Endothelial cell (in vitro differentiated cells): ENCODE data around the gene NAV2. TPM values are rescaled to one million over a fixed set of nuclear protein-coding genes. Genes with fewer than 3 reads are reported as not detected.

Experiments used
- DNase-seq: peaks from one replicate; pipeline ENCODE4 v3.0.0; 2021; ENCODE audit warnings: low spot score
- H3K27ac Mint-ChIP-seq: one replicate; pipeline ENCODE4 v1.8.0; 2021; ENCODE audit warnings: mixed read lengths, inconsistent platforms; ENCODE audit not compliant: unreplicated experiment
- H3K27me3 Mint-ChIP-seq: one replicate; pipeline ENCODE4 v1.8.0; 2021; ENCODE audit warnings: mild to moderate bottlenecking, moderate library complexity, mixed read lengths, inconsistent platforms; ENCODE audit not compliant: unreplicated experiment
- H3K36me3 Mint-ChIP-seq: one replicate; pipeline ENCODE4 v1.8.0; 2021; ENCODE audit warnings: mild to moderate bottlenecking, low read depth, mixed read lengths, inconsistent platforms; ENCODE audit not compliant: unreplicated experiment
- H3K4me1 Mint-ChIP-seq: one replicate; pipeline ENCODE4 v1.8.0; 2021; ENCODE audit warnings: mild to moderate bottlenecking, mixed read lengths, inconsistent platforms; ENCODE audit not compliant: unreplicated experiment
- H3K4me3 Mint-ChIP-seq: one replicate; pipeline ENCODE4 v1.8.0; 2021; ENCODE audit warnings: mild to moderate bottlenecking, mixed read lengths, inconsistent platforms; ENCODE audit not compliant: unreplicated experiment
- H3K9me3 Mint-ChIP-seq: one replicate; pipeline ENCODE4 v1.8.0; 2021; ENCODE audit warnings: mixed read lengths, inconsistent platforms; ENCODE audit not compliant: unreplicated experiment
- CTCF ChIP-seq: fragments of 200-600 bp; sonication (generic); IDR thresholded peaks from one replicate; pipeline ENCODE4 v1.5.0; 2021; ENCODE audit warnings: antibody characterized with exemption; ENCODE audit not compliant: unreplicated experiment
- total RNA-seq: library from RNA; stranded (reverse); fragmentation: NEBNext Ultra II Directional; extraction: Animal tissue kit (Norgen Biotek cat#: 25700); gene quantifications from one replicate; pipeline ENCODE4 v1.2.1, GENCODE V29; 2021; ENCODE audit not compliant: unreplicated experiment

The NAV2 gene
- total RNA-seq, 1 donor from 2014 or later, result 15.6 TPM

- H3K4me3 Mint-ChIP-seq, result no peak overlapping the region
- H3K27ac Mint-ChIP-seq, result no peak overlapping the region
- no peak for TF ChIP-seq CTCF
- H3K36me3 Mint-ChIP-seq, result no peaks in the 10 kb centered on the region
- no peak for DNase-seq
- H3K9me3 Mint-ChIP-seq, result no peaks in the 10 kb centered on the region
- peaks cover 4% of the 10 kb centered on the region for H3K27me3 Mint-ChIP-seq
- peaks cover 3% of the 10 kb centered on the region for H3K4me1 Mint-ChIP-seq
These were observed 26.4 kb upstream of the NAV2 start for GRCh38 chr11:19686234-19686633.

- no peak overlapping the region for H3K27ac Mint-ChIP-seq
- no peaks in the 10 kb centered on the region for H3K9me3 Mint-ChIP-seq
- DNase-seq, result no peak
- no peak for TF ChIP-seq CTCF
- H3K36me3 Mint-ChIP-seq, result no peaks in the 10 kb centered on the region
- peaks cover 3% of the 10 kb centered on the region for H3K4me1 Mint-ChIP-seq
- H3K27me3 Mint-ChIP-seq, result peaks cover 4% of the 10 kb centered on the region
- H3K4me3 Mint-ChIP-seq, result no peak overlapping the region
These were observed 25.2 kb upstream of the NAV2 start for GRCh38 chr11:19687392-19687791.

- H3K9me3 Mint-ChIP-seq, result no peaks in the 10 kb centered on the region
- H3K27me3 Mint-ChIP-seq, result peaks cover 4% of the 10 kb centered on the region
- H3K36me3 Mint-ChIP-seq, result no peaks in the 10 kb centered on the region
- H3K27ac Mint-ChIP-seq, result no peak overlapping the region
- DNase-seq, result no peak
- H3K4me1 Mint-ChIP-seq, result no peaks in the 10 kb centered on the region
- no peak for TF ChIP-seq CTCF
- no peak overlapping the region for H3K4me3 Mint-ChIP-seq
These were observed 23.2 kb upstream of the NAV2 start for GRCh38 chr11:19689281-19690000.

GRCh38 chr11:19690885-19691284 is 21.8 kb upstream of the NAV2 start:
- H3K4me1 Mint-ChIP-seq, result no peaks in the 10 kb centered on the region
- no peak overlapping the region for H3K4me3 Mint-ChIP-seq
- H3K36me3 Mint-ChIP-seq, result no peaks in the 10 kb centered on the region
- no peak overlapping the region for H3K27ac Mint-ChIP-seq
- no peaks in the 10 kb centered on the region for H3K9me3 Mint-ChIP-seq
- peaks cover 4% of the 10 kb centered on the region for H3K27me3 Mint-ChIP-seq
- DNase-seq, result no peak
- TF ChIP-seq CTCF, result no peak

- no peak for TF ChIP-seq CTCF
- Mint-ChIP-seq H3K36me3 (no peaks in the 10 kb centered on the region), H3K9me3 (no peaks in the 10 kb centered on the region), H3K4me3 (no peak overlapping the region), H3K27me3 (peaks cover 5% of the 10 kb centered on the region), H3K4me1 (no peaks in the 10 kb centered on the region), H3K27ac (no peak overlapping the region)
- no peak for DNase-seq
These were observed 20.7 kb upstream of the NAV2 start for GRCh38 chr11:19691815-19692500.
